ENCODE results near the gene SELENOP. TPM values are rescaled to one million over a fixed set of nuclear protein-coding genes. Genes with fewer than 3 reads are reported as not detected.
A peak's percentile ranks its signal among the peaks of the same experiment; 100 is the strongest.

The SELENOP gene
- total and polyA plus RNA-seq, 2 of the 13 experiments (the other 11 are each of a cell fraction or from before 2014, with no cell fraction given) = 1,895 to 2,083 TPM

GRCh38 chr5:42824347-42824976 is 12.8 kb upstream of the SELENOP start (continued):
- TF ChIP-seq ZNF619 (CRISPR knock-in tag; IDR thresholded peaks at IDR 0.05) (no peak), ZBTB40 (IDR thresholded peaks at IDR 0.05) (no peak), ZBTB40 (CRISPR knock-in tag; IDR thresholded peaks at IDR 0.05) (no peak; the same call in 1 of the 2 replicates), RXRA (CRISPR knock-in tag; IDR thresholded peaks at IDR 0.05) (no peak; the same call in 1 of the 2 replicates), SMAD3 (CRISPR knock-in tag; IDR thresholded peaks at IDR 0.05) (peak; percentile 86; the same call in 1 of the 2 replicates), ZNF451 (CRISPR knock-in tag; IDR thresholded peaks at IDR 0.05) (no peak), SKI (IDR thresholded peaks at IDR 0.05; ENCODE audit: partially characterized antibody) (no peak), UBTF (CRISPR knock-in tag; IDR thresholded peaks at IDR 0.05) (no peak), CBX5 (CRISPR knock-in tag; IDR thresholded peaks at IDR 0.05; ENCODE audit: borderline replicate concordance) (peak; percentile 58; the same call in 1 of the 2 replicates), ZNF362 (CRISPR knock-in tag; IDR thresholded peaks at IDR 0.05; ENCODE audit: borderline replicate concordance) (no peak), KMT2A (CRISPR knock-in tag; IDR thresholded peaks at IDR 0.05) (peak; percentile 74; the same call in 1 of the 2 replicates), ZSCAN29 (CRISPR knock-in tag; conservative IDR thresholded peaks at IDR 0.05) (peak; percentile 84; the same call in 1 of the 2 replicates), SP140L (CRISPR knock-in tag; IDR thresholded peaks at IDR 0.05; ENCODE audit: borderline replicate concordance) (no peak), ZNF432 (CRISPR knock-in tag; IDR thresholded peaks at IDR 0.05; ENCODE audit: borderline replicate concordance) (no peak), KDM5B (CRISPR knock-in tag; IDR thresholded peaks at IDR 0.05; ENCODE audit: borderline replicate concordance) (no peak), GABPA (IDR thresholded peaks at IDR 0.05; ENCODE audit: low read depth, low read length) (no peak), GABPA (CRISPR knock-in tag; IDR thresholded peaks at IDR 0.05; ENCODE audit: low read depth) (no peak), ZNF292 (CRISPR knock-in tag; IDR thresholded peaks at IDR 0.05; ENCODE audit: borderline replicate concordance, low read depth) (no peak)
